Natural killer cell treated with Interleukin-12 subunit alpha and Interleukin-12 subunit beta and Interleukin-15 and Interleukin-18, amount 100 ng/mL, for 72 hours (primary cell): Measurements from ENCODE around the gene H1-8. TPM values are rescaled to one million over a fixed set of nuclear protein-coding genes. Genes with fewer than 3 reads are reported as not detected.
"Not testable (repeated sequence)": the region's sequence is repeated elsewhere in the genome, so short reads cannot be mapped to it uniquely, and the experiment has no call there.

ENCODE experiments used
- ATAC-seq, 2 donors: fragments of 150-1000 bp; cut with Tn5 transposase in 1 of 2; sonication (Bioruptor Pico), chemical (Tn5 transposase) in 1 of 2; 2 replicates each; pipeline ENCODE4 v1.10.0; 2021
- DNase-seq: peaks from one replicate; pipeline ENCODE4 v3.0.0; 2022; ENCODE audit warnings: low spot score
- H3K27ac Mint-ChIP-seq, 2 donors: 1 replicate in 1 of 2; 2 replicates in 1 of 2; pipeline ENCODE4 v1.8.0; 2022; ENCODE audit warnings: mixed read lengths in 2 of 2, mild to moderate bottlenecking in 1 of 2, moderate library complexity in 1 of 2
- H3K27me3 Mint-ChIP-seq, 2 donors: 1 replicate in 1 of 2; 2 replicates in 1 of 2; pipeline ENCODE4 v1.8.0; 2022; ENCODE audit warnings: mixed read lengths in 2 of 2
- H3K36me3 Mint-ChIP-seq: one replicate; pipeline ENCODE4 v1.8.0; 2022; ENCODE audit warnings: mixed read lengths
- H3K4me1 Mint-ChIP-seq, 2 donors: 1 replicate in 1 of 2; 2 replicates in 1 of 2; pipeline ENCODE4 v1.8.0; 2022; ENCODE audit warnings: low read depth in 2 of 2, mixed read lengths in 2 of 2, mild to moderate bottlenecking in 1 of 2
- H3K4me3 Mint-ChIP-seq: one replicate; pipeline ENCODE4 v1.8.0; 2022; ENCODE audit warnings: mixed read lengths
- H3K9me3 Mint-ChIP-seq: 2 replicates; pipeline ENCODE4 v1.8.0; 2022; ENCODE audit warnings: mixed read lengths
- total RNA-seq, 2 donors: library from RNA; stranded (reverse); gene quantifications; one replicate each; pipeline ENCODE4 v1.2.3, GENCODE V29; 2022

The H1-8 gene
- total RNA-seq, 2 donors from 2014 or later = not detected

DNA sequence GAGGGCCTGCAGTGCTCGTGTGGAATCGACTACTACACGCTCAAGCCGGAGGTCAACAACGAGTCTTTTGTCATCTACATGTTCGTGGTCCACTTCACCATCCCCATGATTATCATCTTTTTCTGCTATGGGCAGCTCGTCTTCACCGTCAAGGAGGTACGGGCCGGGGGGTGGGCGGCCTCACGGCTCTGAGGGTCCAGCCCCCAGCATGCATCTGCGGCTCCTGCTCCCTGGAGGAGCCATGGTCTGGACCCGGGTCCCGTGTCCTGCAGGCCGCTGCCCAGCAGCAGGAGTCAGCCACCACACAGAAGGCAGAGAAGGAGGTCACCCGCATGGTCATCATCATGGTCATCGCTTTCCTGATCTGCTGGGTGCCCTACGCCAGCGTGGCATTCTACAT lies 10.7 kb upstream of the H1-8 start:
- ATAC-seq (no peak), DNase-seq (no peak)
- Mint-ChIP-seq H3K27ac (no peak overlapping the region), H3K9me3 (no peaks in the 10 kb centered on the region), H3K4me3 (no peak overlapping the region), H3K27me3 (no peaks in the 10 kb centered on the region), H3K4me1 (no peaks in the 10 kb centered on the region), H3K36me3 (no peaks in the 10 kb centered on the region)

DNA sequence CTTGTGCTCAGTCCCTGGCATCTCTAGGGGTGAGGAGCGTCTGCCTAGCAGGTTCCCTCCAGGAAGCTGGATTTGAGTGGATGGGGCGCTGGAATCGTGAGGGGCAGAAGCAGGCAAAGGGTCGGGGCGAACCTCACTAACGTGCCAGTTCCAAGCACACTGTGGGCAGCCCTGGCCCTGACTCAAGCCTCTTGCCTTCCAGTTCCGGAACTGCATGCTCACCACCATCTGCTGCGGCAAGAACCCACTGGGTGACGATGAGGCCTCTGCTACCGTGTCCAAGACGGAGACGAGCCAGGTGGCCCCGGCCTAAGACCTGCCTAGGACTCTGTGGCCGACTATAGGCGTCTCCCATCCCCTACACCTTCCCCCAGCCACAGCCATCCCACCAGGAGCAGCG lies 9.6 kb upstream of the H1-8 start:
- ATAC-seq = no peak
- Mint-ChIP-seq H3K4me3 (no peak overlapping the region), H3K9me3 (no peaks in the 10 kb centered on the region), H3K27me3 (no peaks in the 10 kb centered on the region), H3K27ac (no peak overlapping the region), H3K36me3 (no peaks in the 10 kb centered on the region), H3K4me1 (no peaks in the 10 kb centered on the region)
- no peak for DNase-seq

DNA sequence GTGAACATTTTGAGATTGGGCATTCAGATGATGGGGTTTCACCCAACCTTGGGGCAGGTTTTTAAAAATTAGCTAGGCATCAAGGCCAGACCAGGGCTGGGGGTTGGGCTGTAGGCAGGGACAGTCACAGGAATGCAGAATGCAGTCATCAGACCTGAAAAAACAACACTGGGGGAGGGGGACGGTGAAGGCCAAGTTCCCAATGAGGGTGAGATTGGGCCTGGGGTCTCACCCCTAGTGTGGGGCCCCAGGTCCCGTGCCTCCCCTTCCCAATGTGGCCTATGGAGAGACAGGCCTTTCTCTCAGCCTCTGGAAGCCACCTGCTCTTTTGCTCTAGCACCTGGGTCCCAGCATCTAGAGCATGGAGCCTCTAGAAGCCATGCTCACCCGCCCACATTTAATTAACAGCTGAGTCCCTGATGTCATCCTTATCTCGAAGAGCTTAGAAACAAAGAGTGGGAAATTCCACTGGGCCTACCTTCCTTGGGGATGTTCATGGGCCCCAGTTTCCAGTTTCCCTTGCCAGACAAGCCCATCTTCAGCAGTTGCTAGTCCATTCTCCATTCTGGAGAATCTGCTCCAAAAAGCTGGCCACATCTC lies 8.4 kb upstream of the H1-8 start:
- no peak overlapping the region for H3K4me3 Mint-ChIP-seq
- H3K9me3 Mint-ChIP-seq = no peaks in the 10 kb centered on the region
- DNase-seq = no peak
- no peak overlapping the region for H3K27ac Mint-ChIP-seq
- no peak for ATAC-seq
- no peaks in the 10 kb centered on the region for H3K4me1 Mint-ChIP-seq
- no peaks in the 10 kb centered on the region for H3K36me3 Mint-ChIP-seq
- H3K27me3 Mint-ChIP-seq = no peaks in the 10 kb centered on the region

DNA sequence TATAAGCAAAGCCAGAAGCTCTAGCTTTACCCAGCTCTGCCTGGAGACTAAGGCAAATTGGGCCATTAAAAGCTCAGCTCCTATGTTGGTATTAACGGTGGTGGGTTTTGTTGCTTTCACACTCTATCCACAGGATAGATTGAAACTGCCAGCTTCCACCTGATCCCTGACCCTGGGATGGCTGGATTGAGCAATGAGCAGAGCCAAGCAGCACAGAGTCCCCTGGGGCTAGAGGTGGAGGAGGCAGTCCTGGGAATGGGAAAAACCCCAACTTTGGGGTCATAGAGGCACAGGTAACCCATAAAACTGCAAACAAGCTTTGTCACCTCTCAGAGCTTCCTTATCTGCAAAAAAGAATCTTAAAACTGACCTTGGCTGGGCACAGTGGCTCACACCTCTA lies 7.9 kb upstream of the H1-8 start:
- H3K9me3 Mint-ChIP-seq = no peaks in the 10 kb centered on the region
- no peak overlapping the region for H3K27ac Mint-ChIP-seq
- H3K4me1 Mint-ChIP-seq = no peaks in the 10 kb centered on the region
- no peak for DNase-seq
- no peak for ATAC-seq
- H3K36me3 Mint-ChIP-seq = no peaks in the 10 kb centered on the region
- H3K27me3 Mint-ChIP-seq = no peaks in the 10 kb centered on the region
- no peak overlapping the region for H3K4me3 Mint-ChIP-seq

DNA sequence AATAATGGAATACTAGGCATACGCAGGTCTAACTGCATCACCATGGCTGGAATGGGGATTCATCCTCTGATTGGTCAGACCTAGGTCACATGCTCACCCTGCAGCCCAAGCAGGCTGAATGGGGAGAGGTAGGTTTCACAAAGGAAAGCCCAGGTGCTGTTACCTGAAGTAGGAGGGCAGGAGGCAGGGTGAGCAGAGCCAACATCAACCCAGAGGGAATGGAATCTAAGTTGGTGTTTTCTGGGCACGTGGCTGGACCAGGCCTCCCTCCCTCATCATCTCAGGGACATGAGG lies 6.7 kb upstream of the H1-8 start:
- ATAC-seq (no peak), DNase-seq (no peak)
- Mint-ChIP-seq H3K4me1 (no peaks in the 10 kb centered on the region), H3K4me3 (no peak overlapping the region), H3K27ac (no peak overlapping the region), H3K9me3 (no peaks in the 10 kb centered on the region), H3K27me3 (no peaks in the 10 kb centered on the region), H3K36me3 (no peaks in the 10 kb centered on the region)

DNA sequence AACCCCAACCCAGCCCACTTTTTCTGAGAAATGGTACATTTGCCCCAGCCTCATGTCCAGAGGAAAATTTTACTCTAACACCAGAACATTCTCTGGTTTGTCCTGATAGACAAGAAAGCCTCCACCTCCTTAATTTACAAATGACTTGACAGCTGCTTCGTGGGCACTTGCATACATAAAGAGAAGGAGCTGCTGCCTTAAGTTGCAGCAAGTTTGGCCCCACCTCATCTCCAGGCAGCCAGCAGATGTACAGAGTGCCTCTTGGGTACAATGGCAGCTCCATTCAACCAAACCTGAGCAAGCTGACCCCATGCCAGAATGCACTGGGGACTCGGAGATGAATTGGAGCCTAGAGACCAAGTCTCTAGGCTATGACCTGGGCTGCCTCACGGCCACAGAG lies 6.2 kb upstream of the H1-8 start:
- no peak for ATAC-seq
- no peaks in the 10 kb centered on the region for H3K9me3 Mint-ChIP-seq
- no peak for DNase-seq
- H3K27me3 Mint-ChIP-seq = no peaks in the 10 kb centered on the region
- H3K36me3 Mint-ChIP-seq = no peaks in the 10 kb centered on the region
- no peaks in the 10 kb centered on the region for H3K4me1 Mint-ChIP-seq
- H3K4me3 Mint-ChIP-seq = no peak overlapping the region
- H3K27ac Mint-ChIP-seq = no peak overlapping the region

DNA sequence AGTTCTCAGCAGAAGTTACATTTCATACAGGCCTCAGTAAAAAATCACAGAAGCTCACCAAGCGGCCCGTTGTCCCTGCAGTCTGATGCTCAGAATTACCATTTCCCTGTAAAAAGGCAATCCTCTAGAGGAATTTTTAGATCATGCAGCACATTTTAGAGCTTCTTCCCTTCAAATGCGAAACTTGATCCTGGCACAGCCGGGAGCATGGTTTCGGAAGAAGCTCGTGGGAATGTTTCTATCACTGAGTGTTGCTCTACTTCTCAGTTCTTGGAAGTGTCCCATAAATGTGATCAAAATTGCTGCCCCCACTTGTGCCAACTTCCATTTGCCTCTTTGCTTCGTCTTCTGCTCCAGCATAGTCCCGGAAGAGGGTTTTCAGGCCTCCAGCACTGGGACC lies 3.8 kb upstream of the H1-8 start:
- Mint-ChIP-seq H3K27me3 (no peaks in the 10 kb centered on the region), H3K27ac (no peak overlapping the region), H3K36me3 (no peaks in the 10 kb centered on the region), H3K4me1 (no peaks in the 10 kb centered on the region), H3K9me3 (no peaks in the 10 kb centered on the region), H3K4me3 (no peak overlapping the region)
- DNase-seq (no peak), ATAC-seq (no peak)

DNA sequence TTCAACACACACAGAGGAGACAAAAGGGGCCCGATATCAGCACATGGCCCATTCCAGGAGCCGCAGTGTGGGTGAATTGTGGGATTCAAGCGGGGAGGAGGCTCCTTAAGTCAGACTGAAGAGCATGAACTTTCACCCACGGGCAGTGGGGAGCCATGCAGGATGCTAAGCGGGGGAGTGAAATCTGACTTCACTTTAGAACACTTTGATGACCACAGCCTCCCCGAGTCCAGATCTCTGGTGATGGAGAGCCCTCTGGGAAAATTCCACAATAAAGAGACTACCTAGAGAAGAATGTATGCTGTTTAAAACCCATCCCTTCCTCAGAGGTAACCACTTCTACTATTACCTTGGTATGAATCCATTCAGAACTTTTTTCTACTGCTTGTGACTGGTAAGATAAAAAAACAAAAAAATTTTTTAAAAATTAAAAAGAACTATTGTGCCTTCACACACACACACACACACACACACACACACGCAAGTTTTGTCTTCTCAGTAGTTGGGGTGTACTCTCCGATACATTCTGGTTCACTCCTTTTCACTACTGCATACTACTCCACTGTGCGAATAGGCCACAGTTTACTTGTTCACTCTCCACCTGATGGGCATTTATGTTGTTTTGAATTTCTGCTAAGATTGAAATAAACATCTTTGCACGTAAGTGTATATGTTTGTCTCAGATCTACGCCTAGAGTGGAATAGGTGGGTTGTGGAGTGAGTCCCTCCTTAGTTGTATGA lies 2.0 kb upstream of the H1-8 start:
- Mint-ChIP-seq H3K27me3 (no peaks in the 10 kb centered on the region), H3K36me3 (no peaks in the 10 kb centered on the region), H3K9me3 (no peaks in the 10 kb centered on the region), H3K27ac (no peak overlapping the region), H3K4me1 (no peaks in the 10 kb centered on the region), H3K4me3 (no peak overlapping the region)
- DNase-seq (no peak), ATAC-seq (no peak)

DNA sequence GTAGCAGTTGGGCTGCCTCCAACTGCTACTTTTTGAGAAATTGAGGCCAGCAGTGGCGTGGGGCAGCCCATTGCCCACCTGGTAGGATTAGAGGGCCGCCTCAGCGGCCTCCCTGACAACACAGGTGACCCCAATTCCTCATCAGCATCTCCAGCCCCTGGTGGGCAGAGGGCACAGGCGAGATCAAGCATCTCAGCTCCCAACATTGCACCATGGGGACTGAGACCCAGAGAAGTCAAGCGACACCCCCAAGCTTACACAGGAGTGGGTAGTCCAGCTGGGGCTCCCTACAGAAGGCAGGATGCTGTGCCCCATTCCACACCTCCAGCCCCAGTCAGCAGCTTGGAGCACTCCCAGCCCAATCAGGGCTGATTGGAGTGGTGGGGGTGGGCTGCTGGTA lies 228 bp upstream of the H1-8 start:
- Mint-ChIP-seq H3K27ac (no peak overlapping the region), H3K27me3 (no peaks in the 10 kb centered on the region), H3K4me1 (no peaks in the 10 kb centered on the region), H3K9me3 (no peaks in the 10 kb centered on the region), H3K36me3 (no peaks in the 10 kb centered on the region), H3K4me3 (no peak overlapping the region)
- peak in 1 of 2 donors; percentile 20 for ATAC-seq
- no peak for DNase-seq

DNA sequence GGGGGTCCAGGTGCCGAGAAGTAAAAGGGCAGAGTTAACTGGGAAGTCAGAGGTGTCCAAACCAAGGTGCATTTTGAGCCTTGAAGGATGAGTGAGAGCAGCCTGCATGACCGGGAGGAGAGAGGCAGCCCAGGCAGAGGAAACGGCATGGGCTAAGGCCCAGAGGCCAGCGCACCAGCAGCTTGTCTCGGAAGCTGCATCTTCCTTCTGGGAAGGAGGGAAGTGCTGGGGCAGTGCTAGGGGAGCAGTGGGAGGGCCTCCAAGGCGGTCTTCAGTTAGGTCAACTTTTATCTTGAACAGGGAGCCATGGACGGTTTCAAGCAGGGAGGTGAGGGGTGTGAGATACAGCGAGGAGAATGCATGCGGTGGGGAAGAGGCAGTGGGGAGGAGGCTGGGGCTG lies 1.0 kb downstream of the H1-8 start:
- Mint-ChIP-seq H3K36me3 (no peaks in the 10 kb centered on the region), H3K9me3 (no peaks in the 10 kb centered on the region), H3K4me3 (no peak overlapping the region), H3K4me1 (no peaks in the 10 kb centered on the region), H3K27me3 (no peaks in the 10 kb centered on the region), H3K27ac (no peak overlapping the region)
- ATAC-seq = no peak
- no peak for DNase-seq

DNA sequence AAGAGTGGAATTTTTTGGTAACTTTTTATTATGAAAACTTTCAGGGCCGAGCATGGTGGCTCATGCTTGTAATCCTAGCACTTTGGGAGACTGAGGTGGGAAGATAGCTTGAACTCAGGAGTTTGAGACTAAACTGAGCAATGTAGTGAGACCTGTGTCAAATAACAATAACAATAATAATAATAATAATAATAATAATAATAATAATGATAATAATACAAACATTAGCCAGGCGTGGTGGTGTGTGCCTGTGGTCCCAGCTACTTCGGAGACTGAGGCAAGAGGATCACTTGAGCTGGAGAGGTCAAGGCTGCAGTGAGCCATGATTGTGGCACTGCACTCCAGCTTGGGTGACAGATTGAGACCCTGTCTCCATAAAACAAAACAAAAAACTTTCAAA lies 3.0 kb downstream of the H1-8 start:
- not testable (repeated sequence) for H3K27me3 Mint-ChIP-seq

DNA sequence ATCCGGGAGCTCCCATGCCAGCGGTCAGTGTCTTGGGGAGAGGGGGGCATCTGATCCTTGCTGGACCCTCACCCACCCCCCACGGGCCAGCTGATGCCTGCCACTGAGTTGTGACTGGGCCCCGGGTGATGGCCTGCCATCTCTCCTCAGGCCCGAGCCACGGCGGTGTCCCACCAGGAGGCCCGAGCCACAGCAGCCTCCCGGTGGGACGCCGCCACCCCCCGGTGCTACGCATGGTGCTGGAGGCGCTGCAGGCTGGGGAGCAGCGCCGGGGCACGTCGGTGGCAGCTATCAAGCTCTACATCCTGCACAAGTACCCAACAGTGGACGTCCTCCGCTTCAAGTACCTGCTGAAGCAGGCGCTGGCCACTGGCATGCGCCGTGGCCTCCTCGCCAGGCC lies 4.3 kb downstream of the H1-8 start:
- Mint-ChIP-seq H3K4me1 (peaks cover 4 to 5% of the 10 kb centered on the region in 2 donors), H3K36me3 (no peaks in the 10 kb centered on the region), H3K9me3 (no peaks in the 10 kb centered on the region), H3K4me3 (no peak overlapping the region), H3K27ac (no peak overlapping the region), H3K27me3 (peaks cover 0 to 3% of the 10 kb centered on the region in 2 donors)
- ATAC-seq = peak in 1 of 2 donors; percentile 7
- no peak for DNase-seq

More for the DNA sequence above, 3.0 kb downstream of the H1-8 start:
- not testable (repeated sequence) for H3K9me3 Mint-ChIP-seq, H3K4me3 Mint-ChIP-seq, ATAC-seq, H3K36me3 Mint-ChIP-seq, H3K27ac Mint-ChIP-seq, DNase-seq, H3K4me1 Mint-ChIP-seq

DNA sequence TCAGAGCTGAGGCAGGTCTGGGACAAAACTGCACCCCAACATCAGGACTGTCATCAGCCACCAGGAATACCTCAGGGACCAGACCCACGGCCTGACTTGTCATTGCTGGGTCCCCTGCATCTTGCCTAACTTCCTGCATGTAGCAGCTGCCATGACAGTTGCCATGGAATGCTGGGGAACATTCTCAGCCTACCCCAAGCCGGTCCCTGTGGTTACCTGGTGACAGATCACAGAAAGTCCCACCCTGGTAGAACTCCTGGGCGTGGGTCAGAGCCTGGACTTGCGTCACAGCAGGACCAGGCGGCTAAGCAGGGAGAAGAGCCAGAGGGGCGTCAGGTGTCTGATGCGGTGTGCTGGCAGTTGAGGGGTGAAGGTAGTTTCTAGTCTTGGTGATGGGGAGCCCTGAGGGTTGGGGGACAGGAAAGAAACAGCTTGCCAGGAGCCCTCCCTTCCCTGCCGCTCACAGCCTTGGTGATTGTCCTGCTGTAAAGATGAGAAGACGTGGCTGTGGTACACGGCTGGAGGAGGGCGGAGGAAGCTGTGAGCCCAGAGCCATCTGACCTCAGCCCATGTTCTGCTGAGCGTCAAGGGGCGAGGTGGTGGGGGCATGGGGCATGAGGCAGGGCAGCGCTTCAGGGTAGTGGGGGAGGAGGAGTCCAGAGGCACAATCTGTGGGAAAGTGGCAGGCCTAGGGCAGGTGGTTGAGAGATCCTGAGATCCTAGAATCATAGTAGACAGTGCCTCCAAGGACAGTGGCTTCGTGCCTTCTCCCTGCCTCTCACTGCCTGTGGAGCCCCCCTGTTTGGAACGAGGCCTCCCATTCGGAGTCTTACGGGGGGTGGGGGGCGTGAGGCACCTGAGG lies 5.4 kb downstream of the H1-8 start:
- ATAC-seq (no peak), DNase-seq (no peak)
- Mint-ChIP-seq H3K9me3 (no peaks in the 10 kb centered on the region), H3K4me1 (peaks cover 9 to 11% of the 10 kb centered on the region in 2 donors), H3K27me3 (peaks cover 0 to 8% of the 10 kb centered on the region in 2 donors), H3K4me3 (no peak overlapping the region), H3K27ac (no peak overlapping the region), H3K36me3 (no peaks in the 10 kb centered on the region)

DNA sequence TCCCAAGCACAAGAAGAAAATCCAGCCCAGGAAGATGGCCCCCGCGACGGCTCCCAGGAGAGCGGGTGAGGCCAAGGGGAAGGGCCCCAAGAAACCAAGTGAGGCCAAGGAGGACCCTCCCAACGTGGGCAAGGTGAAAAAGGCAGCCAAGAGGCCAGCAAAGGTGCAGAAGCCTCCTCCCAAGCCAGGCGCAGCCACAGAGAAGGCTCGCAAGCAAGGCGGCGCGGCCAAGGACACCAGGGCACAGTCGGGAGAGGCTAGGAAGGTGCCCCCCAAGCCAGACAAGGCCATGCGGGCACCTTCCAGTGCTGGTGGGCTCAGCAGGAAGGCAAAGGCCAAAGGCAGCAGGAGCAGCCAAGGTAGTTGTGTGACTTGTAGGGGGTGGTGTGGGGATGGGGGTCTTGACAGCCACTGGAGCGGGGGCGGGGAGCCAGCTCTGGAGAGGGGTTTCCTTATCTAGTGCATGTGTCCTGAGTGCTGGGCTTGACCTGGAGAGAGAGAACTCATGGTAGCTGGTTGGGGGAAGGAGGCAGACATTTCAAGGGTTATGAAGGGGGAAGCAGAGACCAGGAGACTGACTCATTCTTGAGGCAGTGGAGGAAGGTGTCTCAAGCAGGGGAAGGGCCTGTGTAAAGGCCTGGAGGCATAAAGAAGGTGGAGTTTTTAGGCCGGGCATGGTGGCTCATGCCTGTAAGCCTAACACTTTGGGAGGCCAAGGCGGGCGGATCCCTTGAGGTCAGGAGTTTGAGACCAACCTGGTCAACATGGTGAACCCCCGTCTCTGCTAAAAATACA lies 6.2 kb downstream of the H1-8 start:
- Mint-ChIP-seq H3K9me3 (no peaks in the 10 kb centered on the region), H3K27ac (no peak overlapping the region), H3K4me1 (peaks cover 10 to 16% of the 10 kb centered on the region in 2 donors), H3K36me3 (no peaks in the 10 kb centered on the region), H3K27me3 (peaks cover 0 to 8% of the 10 kb centered on the region in 2 donors), H3K4me3 (no peak overlapping the region)
- ATAC-seq = no peak
- no peak for DNase-seq
